DOHH2 (cell line): ENCODE measurements around the gene CFAP61.

Experiments
- EZH2phosphoT487 ChIP-seq: fragments of 200-600 bp; sonication (generic); IDR thresholded peaks from 2 replicates; pipeline ENCODE4 v1.6.1; 2017; ENCODE audit warnings: borderline replicate concordance, mild to moderate bottlenecking, antibody characterized with exemption, low read length, moderate library complexity, mixed read lengths
- TF ChIP-seq, protein P1 (sequence below): fragments of 200-600 bp; sonication (generic); IDR thresholded peaks from one replicate; pipeline ENCODE4 v1.5.1; 2014; ENCODE audit warnings: antibody characterized with exemption, mild to moderate bottlenecking, low read depth, low read length; ENCODE audit not compliant: poor library complexity, severe bottlenecking

DNA sequence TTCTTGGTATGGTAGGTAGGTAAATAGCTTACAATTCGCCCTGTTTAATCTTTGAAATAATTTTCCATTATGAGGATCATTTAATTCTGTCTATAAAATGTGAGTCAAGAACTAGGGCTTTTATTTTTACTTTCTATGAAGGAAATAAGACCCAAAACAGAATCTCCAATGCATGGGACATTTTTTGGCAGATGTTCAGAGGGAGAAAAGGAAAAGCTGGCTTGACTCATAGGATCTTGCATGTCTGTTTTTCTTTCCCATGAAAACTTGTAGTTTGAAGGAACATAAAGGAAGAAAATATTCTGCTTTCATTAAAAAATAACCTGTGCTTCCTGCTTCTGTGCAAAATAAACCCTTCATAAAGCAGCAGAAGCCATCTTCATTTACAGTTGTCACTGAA, 172.5 kb downstream of the CFAP61 start:
- TF ChIP-seq, protein P1, sequence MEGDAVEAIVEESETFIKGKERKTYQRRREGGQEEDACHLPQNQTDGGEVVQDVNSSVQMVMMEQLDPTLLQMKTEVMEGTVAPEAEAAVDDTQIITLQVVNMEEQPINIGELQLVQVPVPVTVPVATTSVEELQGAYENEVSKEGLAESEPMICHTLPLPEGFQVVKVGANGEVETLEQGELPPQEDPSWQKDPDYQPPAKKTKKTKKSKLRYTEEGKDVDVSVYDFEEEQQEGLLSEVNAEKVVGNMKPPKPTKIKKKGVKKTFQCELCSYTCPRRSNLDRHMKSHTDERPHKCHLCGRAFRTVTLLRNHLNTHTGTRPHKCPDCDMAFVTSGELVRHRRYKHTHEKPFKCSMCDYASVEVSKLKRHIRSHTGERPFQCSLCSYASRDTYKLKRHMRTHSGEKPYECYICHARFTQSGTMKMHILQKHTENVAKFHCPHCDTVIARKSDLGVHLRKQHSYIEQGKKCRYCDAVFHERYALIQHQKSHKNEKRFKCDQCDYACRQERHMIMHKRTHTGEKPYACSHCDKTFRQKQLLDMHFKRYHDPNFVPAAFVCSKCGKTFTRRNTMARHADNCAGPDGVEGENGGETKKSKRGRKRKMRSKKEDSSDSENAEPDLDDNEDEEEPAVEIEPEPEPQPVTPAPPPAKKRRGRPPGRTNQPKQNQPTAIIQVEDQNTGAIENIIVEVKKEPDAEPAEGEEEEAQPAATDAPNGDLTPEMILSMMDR = no peak
- TF ChIP-seq EZH2phosphoT487 = no peak
